HepG2 (cell line): Measurements from ENCODE around the gene ESYT3. TPM values are rescaled to one million over a fixed set of nuclear protein-coding genes. Genes with fewer than 3 reads are reported as not detected.

Experiments
- AGO1 ChIP-seq: fragments of 200-400 bp; formaldehyde crosslinking; IDR thresholded peaks from 2 replicates; pipeline ENCODE4 v1.6.1; 2017; ENCODE audit warnings: mild to moderate bottlenecking, low read depth, low read length, moderate library complexity; ENCODE audit not compliant: poor library complexity, severe bottlenecking
- ATF7-NPFF ChIP-seq: sonication (generic); formaldehyde crosslinking; IDR thresholded peaks from 2 replicates; pipeline ENCODE4 v1.8.1; 2023; ENCODE audit warnings: mild to moderate bottlenecking, low read depth, missing genetic modification reagents, moderate library complexity
- FOXK2 ChIP-seq: fragments of 450-650 bp; IDR thresholded peaks from 2 replicates; pipeline ENCODE4 v1.6.1; 2016
- GFI1 ChIP-seq: sonication (generic); formaldehyde crosslinking; IDR thresholded peaks from 2 replicates; pipeline ENCODE4 v1.5.0; 2020; ENCODE audit warnings: missing genetic modification reagents, mild to moderate bottlenecking, borderline replicate concordance
- LBX2 ChIP-seq: sonication (generic); formaldehyde crosslinking; IDR thresholded peaks from 2 replicates; pipeline ENCODE4 v1.5.0; 2020; ENCODE audit warnings: missing genetic modification reagents, mild to moderate bottlenecking, borderline replicate concordance
- RXRA ChIP-seq: sonication (generic); formaldehyde crosslinking; IDR thresholded peaks from 2 replicates; pipeline ENCODE4 v1.5.1; 2020; ENCODE audit warnings: missing genetic modification reagents
- SUZ12 ChIP-seq: fragments of 150-350 bp; IDR thresholded peaks from 2 replicates; pipeline ENCODE4 v1.6.1; 2014; ENCODE audit warnings: low read depth, low read length
- TBX2 ChIP-seq: sonication (generic); formaldehyde crosslinking; IDR thresholded peaks from 2 replicates; pipeline ENCODE4 v1.5.0; 2020; ENCODE audit warnings: missing genetic modification reagents, mild to moderate bottlenecking, borderline replicate concordance
- ZNF24 ChIP-seq: fragments of 450-650 bp; IDR thresholded peaks from 2 replicates; pipeline ENCODE4 v1.6.1; 2017; ENCODE audit warnings: antibody characterized with exemption, mild to moderate bottlenecking
- ZNF431 ChIP-seq: sonication (generic); formaldehyde crosslinking; IDR thresholded peaks from 2 replicates; pipeline ENCODE4 v1.9.0; 2022; ENCODE audit warnings: missing genetic modification reagents, low read depth, mild to moderate bottlenecking, borderline replicate concordance
- ZNF781 ChIP-seq: sonication (generic); formaldehyde crosslinking; IDR thresholded peaks from 2 replicates; pipeline ENCODE4 v1.5.1; 2020; ENCODE audit warnings: borderline replicate concordance, mild to moderate bottlenecking, missing genetic modification reagents; ENCODE audit errors: not compliant biosample characterization
- polyA plus RNA-seq, 8 experiments: library from polyadenylated mRNA; depleted of rRNA in 3 of 8; stranded (reverse) in 7 of 8; unstranded in 1 of 8; fragments of >200 nt; fragmentation: Illumina TruSeq in 4 of 8; extraction: Trizol in 4 of 8; gene quantifications; 2 replicates each; pipeline versions ENCODE4 v1.2.1 to v1.2.3, GENCODE V29; 2011 to 2016; ENCODE audit warnings: low read depth in 4 of 8, missing spikeins in 1 of 8, mixed read lengths in 1 of 8; ENCODE audit not compliant: insufficient read depth in 1 of 8
- total RNA-seq, 5 experiments: library from RNA; depleted of rRNA; stranded (reverse); fragments of >200 nt; fragmentation: Illumina TruSeq; extraction: Trizol; gene quantifications; 2 replicates each; pipeline ENCODE4 v1.2.3, GENCODE V29; 2016; ENCODE audit warnings: low read depth in 1 of 5
- TF ChIP-seq, protein P1 (sequence below): sonication (generic); formaldehyde crosslinking; IDR thresholded peaks from 2 replicates; pipeline ENCODE4 v1.4.0; 2020; ENCODE audit warnings: missing genetic modification reagents, borderline replicate concordance
- TF ChIP-seq, protein P2 (sequence below): sonication (generic); formaldehyde crosslinking; IDR thresholded peaks from 2 replicates; pipeline ENCODE4 v1.4.0; 2020; ENCODE audit warnings: missing genetic modification reagents, mild to moderate bottlenecking, borderline replicate concordance
- TF ChIP-seq, protein P3 (sequence below): IDR thresholded peaks from 2 replicates; pipeline ENCODE4 v1.6.1; 2016; ENCODE audit warnings: low read depth, control low read depth
- TF ChIP-seq, protein P4 (sequence below): sonication (generic); formaldehyde crosslinking; IDR thresholded peaks from 2 replicates; pipeline ENCODE4 v1.5.0; 2020; ENCODE audit warnings: mild to moderate bottlenecking, missing genetic modification reagents

The ESYT3 gene
- total and polyA plus RNA-seq, 2 of the 13 experiments (the other 11 are each of a cell fraction or from before 2014, with no cell fraction given) = 1.5 to 4.1 TPM

DNA sequence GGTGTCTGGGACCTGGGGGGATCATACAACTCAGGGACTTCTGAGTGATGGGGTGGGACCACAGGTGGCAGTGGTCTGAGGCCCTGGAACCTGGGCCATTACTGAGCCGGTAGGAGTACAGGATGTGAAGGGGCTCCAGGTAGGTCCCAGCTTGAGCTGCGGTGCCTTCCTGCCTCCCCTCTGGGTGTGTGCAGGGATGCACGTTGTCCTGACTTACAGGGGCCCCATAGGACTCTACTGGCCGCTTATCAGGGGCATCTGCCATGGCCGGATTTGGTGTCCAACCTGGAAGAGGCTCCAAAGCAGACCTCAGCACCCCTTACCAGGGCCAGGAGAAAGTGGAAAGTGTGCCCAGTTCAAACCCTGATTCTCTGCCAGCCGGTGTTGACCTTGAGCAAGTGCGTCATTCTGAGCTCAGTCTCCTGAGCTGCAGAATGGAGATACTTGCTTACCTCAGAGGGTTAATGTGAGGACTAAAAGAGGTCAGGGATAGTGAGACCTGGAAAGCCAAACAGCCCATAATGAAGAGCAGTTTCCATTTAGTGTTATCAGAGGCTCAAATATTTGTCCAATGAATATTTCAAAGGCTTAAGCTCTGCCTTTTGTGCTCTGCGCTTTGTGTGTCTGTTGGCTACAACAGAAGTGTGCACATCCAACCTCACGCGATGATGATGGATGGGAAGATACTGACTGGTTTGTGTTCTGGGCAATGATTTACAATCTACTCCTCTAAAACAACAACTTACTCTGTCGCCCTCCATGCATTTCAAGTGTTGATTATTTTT is 35.4 kb upstream of the ESYT3 start (continued):
- TF ChIP-seq, protein P1, sequence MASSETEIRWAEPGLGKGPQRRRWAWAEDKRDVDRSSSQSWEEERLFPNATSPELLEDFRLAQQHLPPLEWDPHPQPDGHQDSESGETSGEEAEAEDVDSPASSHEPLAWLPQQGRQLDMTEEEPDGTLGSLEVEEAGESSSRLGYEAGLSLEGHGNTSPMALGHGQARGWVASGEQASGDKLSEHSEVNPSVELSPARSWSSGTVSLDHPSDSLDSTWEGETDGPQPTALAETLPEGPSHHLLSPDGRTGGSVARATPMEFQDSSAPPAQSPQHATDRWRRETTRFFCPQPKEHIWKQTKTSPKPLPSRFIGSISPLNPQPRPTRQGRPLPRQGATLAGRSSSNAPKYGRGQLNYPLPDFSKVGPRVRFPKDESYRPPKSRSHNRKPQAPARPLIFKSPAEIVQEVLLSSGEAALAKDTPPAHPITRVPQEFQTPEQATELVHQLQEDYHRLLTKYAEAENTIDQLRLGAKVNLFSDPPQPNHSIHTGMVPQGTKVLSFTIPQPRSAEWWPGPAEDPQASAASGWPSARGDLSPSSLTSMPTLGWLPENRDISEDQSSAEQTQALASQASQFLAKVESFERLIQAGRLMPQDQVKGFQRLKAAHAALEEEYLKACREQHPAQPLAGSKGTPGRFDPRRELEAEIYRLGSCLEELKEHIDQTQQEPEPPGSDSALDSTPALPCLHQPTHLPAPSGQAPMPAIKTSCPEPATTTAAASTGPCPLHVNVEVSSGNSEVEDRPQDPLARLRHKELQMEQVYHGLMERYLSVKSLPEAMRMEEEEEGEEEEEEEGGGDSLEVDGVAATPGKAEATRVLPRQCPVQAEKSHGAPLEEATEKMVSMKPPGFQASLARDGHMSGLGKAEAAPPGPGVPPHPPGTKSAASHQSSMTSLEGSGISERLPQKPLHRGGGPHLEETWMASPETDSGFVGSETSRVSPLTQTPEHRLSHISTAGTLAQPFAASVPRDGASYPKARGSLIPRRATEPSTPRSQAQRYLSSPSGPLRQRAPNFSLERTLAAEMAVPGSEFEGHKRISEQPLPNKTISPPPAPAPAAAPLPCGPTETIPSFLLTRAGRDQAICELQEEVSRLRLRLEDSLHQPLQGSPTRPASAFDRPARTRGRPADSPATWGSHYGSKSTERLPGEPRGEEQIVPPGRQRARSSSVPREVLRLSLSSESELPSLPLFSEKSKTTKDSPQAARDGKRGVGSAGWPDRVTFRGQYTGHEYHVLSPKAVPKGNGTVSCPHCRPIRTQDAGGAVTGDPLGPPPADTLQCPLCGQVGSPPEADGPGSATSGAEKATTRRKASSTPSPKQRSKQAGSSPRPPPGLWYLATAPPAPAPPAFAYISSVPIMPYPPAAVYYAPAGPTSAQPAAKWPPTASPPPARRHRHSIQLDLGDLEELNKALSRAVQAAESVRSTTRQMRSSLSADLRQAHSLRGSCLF = no peak
- TF ChIP-seq ATF7-NPFF (CRISPR knock-in tag) (no peak), RXRA (peak; percentile 77; the same call in 1 of the 2 replicates), FOXK2 (peak; percentile 27; the same call in 1 of the 2 replicates), AGO1 (no peak), ZNF431 (no peak), TBX2 (CRISPR knock-in tag) (peak; percentile 33; the same call in 1 of the 2 replicates), GFI1 (CRISPR knock-in tag) (peak; percentile 64; the same call in 1 of the 2 replicates), LBX2 (CRISPR knock-in tag) (no peak), ZNF24 (no peak), SUZ12 (no peak), ZNF781 (CRISPR knock-in tag) (no peak)
- TF ChIP-seq, protein P2, sequence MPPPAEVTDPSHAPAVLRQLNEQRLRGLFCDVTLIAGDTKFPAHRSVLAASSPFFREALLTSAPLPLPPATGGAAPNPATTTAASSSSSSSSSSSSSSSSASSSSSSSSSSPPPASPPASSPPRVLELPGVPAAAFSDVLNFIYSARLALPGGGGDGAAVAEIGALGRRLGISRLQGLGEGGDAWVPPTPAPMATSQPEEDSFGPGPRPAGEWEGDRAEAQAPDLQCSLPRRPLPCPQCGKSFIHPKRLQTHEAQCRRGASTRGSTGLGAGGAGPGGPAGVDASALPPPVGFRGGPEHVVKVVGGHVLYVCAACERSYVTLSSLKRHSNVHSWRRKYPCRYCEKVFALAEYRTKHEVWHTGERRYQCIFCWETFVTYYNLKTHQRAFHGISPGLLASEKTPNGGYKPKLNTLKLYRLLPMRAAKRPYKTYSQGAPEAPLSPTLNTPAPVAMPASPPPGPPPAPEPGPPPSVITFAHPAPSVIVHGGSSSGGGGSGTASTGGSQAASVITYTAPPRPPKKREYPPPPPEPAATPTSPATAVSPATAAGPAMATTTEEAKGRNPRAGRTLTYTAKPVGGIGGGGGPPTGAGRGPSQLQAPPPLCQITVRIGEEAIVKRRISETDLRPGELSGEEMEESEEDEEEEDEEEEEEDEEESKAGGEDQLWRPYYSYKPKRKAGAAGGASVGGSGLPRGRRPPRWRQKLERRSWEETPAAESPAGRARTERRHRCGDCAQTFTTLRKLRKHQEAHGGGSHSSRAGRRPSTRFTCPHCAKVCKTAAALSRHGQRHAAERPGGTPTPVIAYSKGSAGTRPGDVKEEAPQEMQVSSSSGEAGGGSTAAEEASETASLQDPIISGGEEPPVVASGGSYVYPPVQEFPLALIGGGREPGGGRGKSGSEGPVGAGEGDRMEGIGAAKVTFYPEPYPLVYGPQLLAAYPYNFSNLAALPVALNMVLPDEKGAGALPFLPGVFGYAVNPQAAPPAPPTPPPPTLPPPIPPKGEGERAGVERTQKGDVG (CRISPR knock-in tag) = no peak
- TF ChIP-seq, protein P3, sequence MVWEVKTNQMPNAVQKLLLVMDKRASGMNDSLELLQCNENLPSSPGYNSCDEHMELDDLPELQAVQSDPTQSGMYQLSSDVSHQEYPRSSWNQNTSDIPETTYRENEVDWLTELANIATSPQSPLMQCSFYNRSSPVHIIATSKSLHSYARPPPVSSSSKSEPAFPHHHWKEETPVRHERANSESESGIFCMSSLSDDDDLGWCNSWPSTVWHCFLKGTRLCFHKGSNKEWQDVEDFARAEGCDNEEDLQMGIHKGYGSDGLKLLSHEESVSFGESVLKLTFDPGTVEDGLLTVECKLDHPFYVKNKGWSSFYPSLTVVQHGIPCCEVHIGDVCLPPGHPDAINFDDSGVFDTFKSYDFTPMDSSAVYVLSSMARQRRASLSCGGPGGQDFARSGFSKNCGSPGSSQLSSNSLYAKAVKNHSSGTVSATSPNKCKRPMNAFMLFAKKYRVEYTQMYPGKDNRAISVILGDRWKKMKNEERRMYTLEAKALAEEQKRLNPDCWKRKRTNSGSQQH (CRISPR knock-in tag) = no peak
- TF ChIP-seq, protein P4, sequence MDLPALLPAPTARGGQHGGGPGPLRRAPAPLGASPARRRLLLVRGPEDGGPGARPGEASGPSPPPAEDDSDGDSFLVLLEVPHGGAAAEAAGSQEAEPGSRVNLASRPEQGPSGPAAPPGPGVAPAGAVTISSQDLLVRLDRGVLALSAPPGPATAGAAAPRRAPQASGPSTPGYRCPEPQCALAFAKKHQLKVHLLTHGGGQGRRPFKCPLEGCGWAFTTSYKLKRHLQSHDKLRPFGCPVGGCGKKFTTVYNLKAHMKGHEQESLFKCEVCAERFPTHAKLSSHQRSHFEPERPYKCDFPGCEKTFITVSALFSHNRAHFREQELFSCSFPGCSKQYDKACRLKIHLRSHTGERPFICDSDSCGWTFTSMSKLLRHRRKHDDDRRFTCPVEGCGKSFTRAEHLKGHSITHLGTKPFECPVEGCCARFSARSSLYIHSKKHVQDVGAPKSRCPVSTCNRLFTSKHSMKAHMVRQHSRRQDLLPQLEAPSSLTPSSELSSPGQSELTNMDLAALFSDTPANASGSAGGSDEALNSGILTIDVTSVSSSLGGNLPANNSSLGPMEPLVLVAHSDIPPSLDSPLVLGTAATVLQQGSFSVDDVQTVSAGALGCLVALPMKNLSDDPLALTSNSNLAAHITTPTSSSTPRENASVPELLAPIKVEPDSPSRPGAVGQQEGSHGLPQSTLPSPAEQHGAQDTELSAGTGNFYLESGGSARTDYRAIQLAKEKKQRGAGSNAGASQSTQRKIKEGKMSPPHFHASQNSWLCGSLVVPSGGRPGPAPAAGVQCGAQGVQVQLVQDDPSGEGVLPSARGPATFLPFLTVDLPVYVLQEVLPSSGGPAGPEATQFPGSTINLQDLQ (CRISPR knock-in tag) = no peak
